ENCODE measurements around the gene RAMACL.

GRCh38 chr6:166627875-166628801, 41.7 kb upstream of the RAMACL start:
- TF ChIP-seq CTCF (IDR thresholded peaks at IDR 0.05): peak in 1 of 7 experiments; percentile 8
- no peak for TF ChIP-seq POLR2A (IDR thresholded peaks at IDR 0.05)
